ENCODE results near the gene SLIT3.
A peak's percentile ranks its signal among the peaks of the same experiment; 100 is the strongest.

Gene SLIT3

GRCh38 chr5:168778536-168778935, 522.4 kb downstream of the SLIT3 start:
- DNase-seq = no peak

GRCh38 chr5:168777651-168778050, 523.3 kb downstream of the SLIT3 start:
- DNase-seq = no peak

GRCh38 chr5:168776070-168776469, 524.9 kb downstream of the SLIT3 start:
- DNase-seq = no peak

- DNase-seq = no peak
These were observed 527.7 kb downstream of the SLIT3 start for GRCh38 chr5:168773226-168773625.

GRCh38 chr5:168772316-168772961, 528.5 kb downstream of the SLIT3 start:
- DNase-seq = no peak

- DNase-seq = no peak
These were observed 529.3 kb downstream of the SLIT3 start for GRCh38 chr5:168771678-168772077.

- no peak for DNase-seq
These were observed 529.9 kb downstream of the SLIT3 start for GRCh38 chr5:168770996-168771395.

GRCh38 chr5:168770036-168770498, 530.9 kb downstream of the SLIT3 start:
- DNase-seq = no peak

- DNase-seq = no peak
These were observed 532.8 kb downstream of the SLIT3 start for GRCh38 chr5:168768172-168768571.

GRCh38 chr5:168766426-168766700, 534.6 kb downstream of the SLIT3 start:
- no peak for DNase-seq

- no peak for DNase-seq
These were observed 535.2 kb downstream of the SLIT3 start for GRCh38 chr5:168765551-168766425.

GRCh38 chr5:168765086-168765550, 535.8 kb downstream of the SLIT3 start:
- no peak for DNase-seq

GRCh38 chr5:168756453-168757391, 544.2 kb downstream of the SLIT3 start:
- DNase-seq = no peak

GRCh38 chr5:168755548-168756093, 545.3 kb downstream of the SLIT3 start:
- DNase-seq = no peak

GRCh38 chr5:168753691-168754254, 547.2 kb downstream of the SLIT3 start:
- DNase-seq = no peak

- no peak for DNase-seq
These were observed 548.3 kb downstream of the SLIT3 start for GRCh38 chr5:168752416-168753190.

GRCh38 chr5:168752012-168752411, 548.9 kb downstream of the SLIT3 start:
- no peak for DNase-seq

GRCh38 chr5:168750926-168751325, 550.0 kb downstream of the SLIT3 start:
- no peak for DNase-seq

- no peak for DNase-seq
These were observed 551.4 kb downstream of the SLIT3 start for GRCh38 chr5:168749391-168750100.

GRCh38 chr5:168747987-168748777, 552.8 kb downstream of the SLIT3 start:
- peak; percentile 24 for DNase-seq

All from CD4-positive, alpha-beta T cell treated with Interleukin-4 for 4 hours (primary cell).